DND-41 (cell line): Measurements from ENCODE around the gene ARHGEF12.

Experiments used
- EZH2 ChIP-seq: IDR thresholded peaks from 3 replicates; pipeline ENCODE4 v1.6.1; 2012; ENCODE audit warnings: borderline replicate concordance, low read depth, mild to moderate bottlenecking, moderate library complexity, low read length, inconsistent platforms; ENCODE audit not compliant: severe bottlenecking
- TF ChIP-seq, protein P1 (sequence below): IDR thresholded peaks from 2 replicates; pipeline ENCODE4 v1.5.1; 2012; ENCODE audit warnings: borderline replicate concordance, low read length, moderate library complexity, mild to moderate bottlenecking; ENCODE audit not compliant: poor library complexity, severe bottlenecking; ENCODE audit errors: extremely low read depth

DNA sequence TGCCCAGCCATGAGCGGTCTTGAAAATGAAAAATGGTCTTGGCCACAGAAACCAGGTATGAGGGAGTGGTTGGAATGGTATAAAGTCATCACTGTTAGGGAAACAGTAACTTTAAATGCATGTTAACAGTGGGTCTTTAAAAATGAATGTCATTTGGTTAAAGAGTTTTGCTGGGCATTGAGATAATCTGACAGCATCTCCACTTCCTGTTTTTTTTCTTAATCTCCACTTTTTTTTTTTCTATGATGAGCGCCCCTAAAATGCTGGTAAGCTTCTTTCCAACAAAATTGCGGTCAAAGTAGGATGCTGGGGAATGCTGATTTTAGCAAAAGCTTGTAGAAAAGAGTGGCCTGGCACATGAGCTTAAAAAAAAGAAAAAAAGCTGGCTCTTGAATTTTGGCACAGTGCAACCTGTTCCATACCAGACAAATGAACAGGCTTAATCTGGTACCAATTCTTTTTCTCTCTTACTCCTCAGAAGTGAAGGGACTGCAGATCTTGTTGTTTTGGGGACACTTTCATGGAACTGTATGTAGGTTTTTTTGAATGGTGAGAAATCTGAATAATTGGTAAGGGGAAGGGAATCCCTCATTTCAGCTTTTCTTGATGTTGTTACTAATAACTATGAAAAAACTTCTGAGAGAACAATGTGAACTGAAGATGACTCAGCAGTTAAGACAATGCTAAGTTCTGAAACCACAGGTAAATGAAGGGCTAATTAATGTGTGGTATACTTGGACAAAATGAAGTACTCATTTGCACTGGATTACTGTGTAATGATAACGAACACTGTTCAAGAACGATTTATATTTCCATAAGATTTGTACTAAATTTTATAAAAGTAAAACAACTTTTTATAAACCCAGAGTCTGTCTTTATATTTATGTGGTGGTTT lies 3.1 kb upstream of the ARHGEF12 start:
- TF ChIP-seq, protein P1, sequence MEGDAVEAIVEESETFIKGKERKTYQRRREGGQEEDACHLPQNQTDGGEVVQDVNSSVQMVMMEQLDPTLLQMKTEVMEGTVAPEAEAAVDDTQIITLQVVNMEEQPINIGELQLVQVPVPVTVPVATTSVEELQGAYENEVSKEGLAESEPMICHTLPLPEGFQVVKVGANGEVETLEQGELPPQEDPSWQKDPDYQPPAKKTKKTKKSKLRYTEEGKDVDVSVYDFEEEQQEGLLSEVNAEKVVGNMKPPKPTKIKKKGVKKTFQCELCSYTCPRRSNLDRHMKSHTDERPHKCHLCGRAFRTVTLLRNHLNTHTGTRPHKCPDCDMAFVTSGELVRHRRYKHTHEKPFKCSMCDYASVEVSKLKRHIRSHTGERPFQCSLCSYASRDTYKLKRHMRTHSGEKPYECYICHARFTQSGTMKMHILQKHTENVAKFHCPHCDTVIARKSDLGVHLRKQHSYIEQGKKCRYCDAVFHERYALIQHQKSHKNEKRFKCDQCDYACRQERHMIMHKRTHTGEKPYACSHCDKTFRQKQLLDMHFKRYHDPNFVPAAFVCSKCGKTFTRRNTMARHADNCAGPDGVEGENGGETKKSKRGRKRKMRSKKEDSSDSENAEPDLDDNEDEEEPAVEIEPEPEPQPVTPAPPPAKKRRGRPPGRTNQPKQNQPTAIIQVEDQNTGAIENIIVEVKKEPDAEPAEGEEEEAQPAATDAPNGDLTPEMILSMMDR = no peak
- no peak for TF ChIP-seq EZH2
